WTC11 (cell line): ENCODE results near the gene BCO2.

Experiments used
- ATF1 ChIP-seq: sonication (generic); formaldehyde crosslinking; IDR thresholded peaks from 2 replicates; pipeline ENCODE4 v1.8.1; 2023; ENCODE audit warnings: mild to moderate bottlenecking, moderate library complexity, missing genetic modification reagents
- ATF3 ChIP-seq: sonication (generic); formaldehyde crosslinking; conservative IDR thresholded peaks from 2 replicates; pipeline ENCODE4 v1.8.1; 2022; ENCODE audit warnings: mild to moderate bottlenecking, missing genetic modification reagents
- CTCF ChIP-seq: fragments of 200-600 bp; IDR thresholded peaks from 2 replicates; pipeline ENCODE4 v1.8.0; 2022; ENCODE audit warnings: antibody characterized with exemption
- E2F5 ChIP-seq: sonication (generic); formaldehyde crosslinking; IDR thresholded peaks from 2 replicates; pipeline ENCODE4 v1.8.1; 2022; ENCODE audit warnings: mild to moderate bottlenecking, moderate library complexity, missing genetic modification reagents
- FOXP1 ChIP-seq: sonication (generic); formaldehyde crosslinking; IDR thresholded peaks from 2 replicates; pipeline ENCODE4 v1.8.0; 2022; ENCODE audit warnings: missing genetic modification reagents, mild to moderate bottlenecking, moderate library complexity, borderline replicate concordance
- HMGXB4 ChIP-seq: sonication (generic); formaldehyde crosslinking; IDR thresholded peaks from 2 replicates; pipeline ENCODE4 v1.8.1; 2023; ENCODE audit warnings: mild to moderate bottlenecking, moderate library complexity, missing genetic modification reagents
- IRF2 ChIP-seq: sonication (generic); formaldehyde crosslinking; IDR thresholded peaks from 2 replicates; pipeline ENCODE4 v1.8.0; 2022; ENCODE audit warnings: low read depth, missing genetic modification reagents, borderline replicate concordance
- ZNF121 ChIP-seq: sonication (generic); formaldehyde crosslinking; IDR thresholded peaks from 2 replicates; pipeline ENCODE4 v1.8.0; 2023; ENCODE audit warnings: missing genetic modification reagents
- TF ChIP-seq, protein P1 (sequence below): sonication (generic); formaldehyde crosslinking; IDR thresholded peaks from 2 replicates; pipeline ENCODE4 v1.8.0; 2022; ENCODE audit warnings: mild to moderate bottlenecking, missing genetic modification reagents
- TF ChIP-seq, protein P2 (sequence below): sonication (generic); formaldehyde crosslinking; IDR thresholded peaks from 2 replicates; pipeline ENCODE4 v1.8.1; 2023; ENCODE audit warnings: mild to moderate bottlenecking, missing genetic modification reagents, moderate library complexity
- TF ChIP-seq, protein P3 (sequence below): sonication (generic); formaldehyde crosslinking; conservative IDR thresholded peaks from 2 replicates; pipeline ENCODE4 v1.8.1; 2023; ENCODE audit warnings: mild to moderate bottlenecking, low read depth, missing genetic modification reagents, moderate library complexity

DNA sequence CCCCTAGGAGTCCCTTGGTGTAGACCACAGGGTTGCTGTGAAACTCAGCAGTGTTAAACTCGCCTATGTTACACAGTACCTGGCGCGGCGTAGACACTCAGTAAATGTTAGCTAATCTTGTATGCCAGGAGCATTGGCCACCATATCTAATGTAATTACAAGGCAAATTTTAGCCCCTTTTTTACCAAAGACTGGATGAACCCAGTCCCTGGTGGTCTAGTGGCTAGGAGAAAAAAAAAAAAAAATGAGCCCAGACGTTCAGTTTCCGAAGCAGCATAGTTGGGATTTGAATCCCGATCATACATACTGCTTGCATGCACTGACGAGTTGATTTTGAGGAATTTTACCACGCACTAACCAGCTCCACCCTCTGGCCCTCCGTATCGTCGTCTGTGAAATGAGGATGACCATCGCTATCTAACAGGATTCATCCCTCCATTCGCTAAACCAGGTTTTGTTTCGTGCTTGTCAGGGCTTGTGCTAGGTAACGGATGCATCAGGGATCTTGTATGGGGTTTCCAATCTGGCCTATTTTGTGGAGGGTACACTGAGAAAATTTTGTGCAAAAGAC lies 51.6 kb downstream of the BCO2 start:
- TF ChIP-seq CTCF (no peak), ATF3 (CRISPR knock-in tag) (no peak), ATF1 (CRISPR knock-in tag) (no peak), IRF2 (CRISPR knock-in tag) (no peak), ZNF121 (CRISPR knock-in tag) (no peak), FOXP1 (CRISPR knock-in tag) (no peak), E2F5 (CRISPR knock-in tag) (no peak), HMGXB4 (no peak)
- TF ChIP-seq, protein P1, sequence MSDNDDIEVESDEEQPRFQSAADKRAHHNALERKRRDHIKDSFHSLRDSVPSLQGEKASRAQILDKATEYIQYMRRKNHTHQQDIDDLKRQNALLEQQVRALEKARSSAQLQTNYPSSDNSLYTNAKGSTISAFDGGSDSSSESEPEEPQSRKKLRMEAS (CRISPR knock-in tag) = no peak
- TF ChIP-seq, protein P2, sequence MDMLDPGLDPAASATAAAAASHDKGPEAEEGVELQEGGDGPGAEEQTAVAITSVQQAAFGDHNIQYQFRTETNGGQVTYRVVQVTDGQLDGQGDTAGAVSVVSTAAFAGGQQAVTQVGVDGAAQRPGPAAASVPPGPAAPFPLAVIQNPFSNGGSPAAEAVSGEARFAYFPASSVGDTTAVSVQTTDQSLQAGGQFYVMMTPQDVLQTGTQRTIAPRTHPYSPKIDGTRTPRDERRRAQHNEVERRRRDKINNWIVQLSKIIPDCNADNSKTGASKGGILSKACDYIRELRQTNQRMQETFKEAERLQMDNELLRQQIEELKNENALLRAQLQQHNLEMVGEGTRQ (CRISPR knock-in tag) = no peak
- TF ChIP-seq, protein P3, sequence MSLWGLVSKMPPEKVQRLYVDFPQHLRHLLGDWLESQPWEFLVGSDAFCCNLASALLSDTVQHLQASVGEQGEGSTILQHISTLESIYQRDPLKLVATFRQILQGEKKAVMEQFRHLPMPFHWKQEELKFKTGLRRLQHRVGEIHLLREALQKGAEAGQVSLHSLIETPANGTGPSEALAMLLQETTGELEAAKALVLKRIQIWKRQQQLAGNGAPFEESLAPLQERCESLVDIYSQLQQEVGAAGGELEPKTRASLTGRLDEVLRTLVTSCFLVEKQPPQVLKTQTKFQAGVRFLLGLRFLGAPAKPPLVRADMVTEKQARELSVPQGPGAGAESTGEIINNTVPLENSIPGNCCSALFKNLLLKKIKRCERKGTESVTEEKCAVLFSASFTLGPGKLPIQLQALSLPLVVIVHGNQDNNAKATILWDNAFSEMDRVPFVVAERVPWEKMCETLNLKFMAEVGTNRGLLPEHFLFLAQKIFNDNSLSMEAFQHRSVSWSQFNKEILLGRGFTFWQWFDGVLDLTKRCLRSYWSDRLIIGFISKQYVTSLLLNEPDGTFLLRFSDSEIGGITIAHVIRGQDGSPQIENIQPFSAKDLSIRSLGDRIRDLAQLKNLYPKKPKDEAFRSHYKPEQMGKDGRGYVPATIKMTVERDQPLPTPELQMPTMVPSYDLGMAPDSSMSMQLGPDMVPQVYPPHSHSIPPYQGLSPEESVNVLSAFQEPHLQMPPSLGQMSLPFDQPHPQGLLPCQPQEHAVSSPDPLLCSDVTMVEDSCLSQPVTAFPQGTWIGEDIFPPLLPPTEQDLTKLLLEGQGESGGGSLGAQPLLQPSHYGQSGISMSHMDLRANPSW (CRISPR knock-in tag) = no peak
